CD4-positive, CD25-positive, alpha-beta regulatory T cell (primary cell): Measurements from ENCODE around the gene SORCS2. TPM values are rescaled to one million over a fixed set of nuclear protein-coding genes. Genes with fewer than 3 reads are reported as not detected.

Source experiments
- ATAC-seq, 2 donors: fragments of 150-1000 bp; cut with Tn5 transposase; one replicate each; pipeline ENCODE4 v1.10.0; 2021; ENCODE audit warnings: low read depth in 2 of 2, moderate number of reproducible peaks in 2 of 2, moderate library complexity in 1 of 2
- DNase-seq, 3 donors: peaks; one replicate each; pipeline versions ENCODE4 v3.0.0 to v3.0.0-alpha.2; 2012 to 2022; ENCODE audit warnings: mixed read lengths in 1 of 3
- H3K27ac ChIP-seq: one replicate; pipeline ENCODE4 v1.7.0; 2013; ENCODE audit warnings: mild to moderate bottlenecking, low read length; ENCODE audit not compliant: insufficient read depth, poor library complexity, severe bottlenecking
- H3K27me3 ChIP-seq: one replicate; pipeline ENCODE4 v1.7.0; 2013; ENCODE audit warnings: low read length; ENCODE audit not compliant: control insufficient read depth, insufficient read depth
- H3K36me3 ChIP-seq: one replicate; pipeline ENCODE4 v1.7.0; 2013; ENCODE audit warnings: mild to moderate bottlenecking, low read length, moderate library complexity; ENCODE audit not compliant: control insufficient read depth, insufficient read depth
- H3K4me1 ChIP-seq: 2 replicates; pipeline ENCODE4 v1.7.0; 2013; ENCODE audit warnings: mild to moderate bottlenecking, low read length; ENCODE audit not compliant: insufficient read depth, control insufficient read depth, poor library complexity, severe bottlenecking
- H3K4me3 ChIP-seq: one replicate; pipeline ENCODE4 v1.7.0; 2013; ENCODE audit warnings: low read depth, mild to moderate bottlenecking, low read length, moderate library complexity
- H3K9me3 ChIP-seq, 2 experiments: 1 replicate in 1 of 2; 2 replicates in 1 of 2; pipeline ENCODE4 v1.7.0; 2013; ENCODE audit warnings: low read length in 2 of 2, mild to moderate bottlenecking in 1 of 2, moderate library complexity in 1 of 2; ENCODE audit not compliant: control insufficient read depth in 2 of 2
- H3K27ac Mint-ChIP-seq, 3 donors: one replicate each; pipeline ENCODE4 v1.8.0; 2020 to 2022; ENCODE audit warnings: mild to moderate bottlenecking in 3 of 3, mixed read lengths in 3 of 3, moderate library complexity in 2 of 3
- H3K27me3 Mint-ChIP-seq: one replicate; pipeline ENCODE4 v1.8.0; 2022; ENCODE audit warnings: mild to moderate bottlenecking, mixed read lengths
- H3K36me3 Mint-ChIP-seq: one replicate; pipeline ENCODE4 v1.8.0; 2020; ENCODE audit warnings: mixed read lengths
- H3K4me1 Mint-ChIP-seq, 4 donors: one replicate each; pipeline ENCODE4 v1.8.0; 2020 to 2022; ENCODE audit warnings: mixed read lengths in 4 of 4, mild to moderate bottlenecking in 1 of 4
- H3K4me3 Mint-ChIP-seq, 4 donors: one replicate each; pipeline ENCODE4 v1.8.0; 2020 to 2022; ENCODE audit warnings: mild to moderate bottlenecking in 4 of 4, mixed read lengths in 4 of 4, moderate library complexity in 3 of 4
- H3K9me3 Mint-ChIP-seq, 7 donors: one replicate each; pipeline ENCODE4 v1.8.0; 2020 to 2022; ENCODE audit warnings: mixed read lengths in 7 of 7, mild to moderate bottlenecking in 3 of 7, moderate library complexity in 2 of 7
- polyA plus RNA-seq, 4 donors: library from polyadenylated mRNA; unstranded; fragments of 300-500 nt; fragmentation: Illumina TruSeq; gene quantifications; one replicate each; pipeline ENCODE4 v1.2.3, GENCODE V29; 2021
- total RNA-seq: library from RNA; stranded (reverse); gene quantifications from one replicate; pipeline ENCODE4 v1.2.3, GENCODE V29; 2022

The SORCS2 gene
- total and polyA plus RNA-seq, 5 donors from 2014 or later, result not detected

GRCh38 chr4:7750523-7750922 lies 558.2 kb downstream of the SORCS2 start:
- H3K27me3 Mint-ChIP-seq, result peaks cover 4% of the 10 kb centered on the region
- no peak overlapping the region for H3K27ac Mint-ChIP-seq

GRCh38 chr4:7750972-7751371 lies 558.6 kb downstream of the SORCS2 start:
- ATAC-seq, result no peak
- no peak overlapping the region for H3K27ac Mint-ChIP-seq
- H3K27me3 Mint-ChIP-seq, result peaks cover 4% of the 10 kb centered on the region
- no peaks in the 10 kb centered on the region for H3K36me3 Mint-ChIP-seq
- H3K27me3 ChIP-seq, result no peaks in the 10 kb centered on the region
- H3K4me1 ChIP-seq, result no peaks in the 10 kb centered on the region
- H3K36me3 ChIP-seq, result no peaks in the 10 kb centered on the region
- no peak for DNase-seq
- no peak overlapping the region for H3K4me3 ChIP-seq
- H3K4me3 Mint-ChIP-seq, result no peak overlapping the region
- no peaks in the 10 kb centered on the region for H3K9me3 ChIP-seq
- H3K4me1 Mint-ChIP-seq, result peaks cover 0 to 6% (median 2%) of the 10 kb centered on the region in 4 donors
- peaks cover 0 to 4% (median 0%) of the 10 kb centered on the region in 7 donors for H3K9me3 Mint-ChIP-seq
- no peak overlapping the region for H3K27ac ChIP-seq

More at GRCh38 chr4:7750523-7750922, 558.2 kb downstream of the SORCS2 start:
- H3K36me3 ChIP-seq, result no peaks in the 10 kb centered on the region
- DNase-seq, result no peak
- no peak overlapping the region for H3K4me3 Mint-ChIP-seq
- ATAC-seq, result no peak
- no peaks in the 10 kb centered on the region for H3K4me1 ChIP-seq
- no peaks in the 10 kb centered on the region for H3K27me3 ChIP-seq
- peaks cover 0 to 4% (median 0%) of the 10 kb centered on the region in 7 donors for H3K9me3 Mint-ChIP-seq
- H3K9me3 ChIP-seq, result no peaks in the 10 kb centered on the region
- H3K4me3 ChIP-seq, result no peak overlapping the region
- H3K27ac ChIP-seq, result no peak overlapping the region
- H3K36me3 Mint-ChIP-seq, result no peaks in the 10 kb centered on the region
- H3K4me1 Mint-ChIP-seq, result peaks cover 0 to 6% (median 2%) of the 10 kb centered on the region in 4 donors

DNA sequence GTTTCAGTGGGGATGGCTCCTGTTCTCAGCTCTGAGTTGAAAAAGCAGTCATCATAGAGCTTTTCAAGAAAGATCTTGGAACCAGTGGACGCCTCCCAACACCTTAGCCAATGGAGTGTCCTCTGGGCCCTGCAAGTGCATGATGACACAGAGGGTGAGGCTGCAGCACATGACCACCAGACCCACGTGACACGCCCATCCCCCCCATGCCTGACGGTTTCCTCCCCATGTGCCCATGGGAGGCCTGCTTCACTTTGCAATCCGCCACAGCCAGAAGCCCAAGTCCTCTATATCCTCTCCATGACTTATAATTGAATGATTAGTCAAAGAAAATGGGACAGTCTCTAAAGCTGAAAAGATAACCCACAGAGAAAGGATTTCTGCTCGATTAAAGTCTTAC lies 560.3 kb downstream of the SORCS2 start:
- H3K9me3 Mint-ChIP-seq, result no peaks in the 10 kb centered on the region
- no peaks in the 10 kb centered on the region for H3K9me3 ChIP-seq
- peaks cover 0 to 7% (median 3%) of the 10 kb centered on the region in 4 donors for H3K4me1 Mint-ChIP-seq
- no peaks in the 10 kb centered on the region for H3K36me3 Mint-ChIP-seq
- no peak overlapping the region for H3K4me3 Mint-ChIP-seq
- DNase-seq, result no peak
- H3K4me1 ChIP-seq, result no peaks in the 10 kb centered on the region
- H3K27me3 ChIP-seq, result no peaks in the 10 kb centered on the region
- H3K27me3 Mint-ChIP-seq, result peaks cover 3% of the 10 kb centered on the region
- H3K27ac ChIP-seq, result no peak overlapping the region
- H3K36me3 ChIP-seq, result no peaks in the 10 kb centered on the region
- peak overlapping the region in 1 of 3 donors; percentile 55 for H3K27ac Mint-ChIP-seq
- no peak overlapping the region for H3K4me3 ChIP-seq
- no peak for ATAC-seq

- H3K36me3 Mint-ChIP-seq, result no peaks in the 10 kb centered on the region
- no peaks in the 10 kb centered on the region for H3K27me3 Mint-ChIP-seq
- Histone ChIP-seq H3K36me3 (no peaks in the 10 kb centered on the region), H3K4me3 (no peak overlapping the region), H3K27ac (no peak overlapping the region), H3K9me3 (no peaks in the 10 kb centered on the region), H3K27me3 (no peaks in the 10 kb centered on the region), H3K4me1 (peaks cover under 1% of the 10 kb centered on the region)
- peaks cover 0 to 12% (median 4%) of the 10 kb centered on the region in 4 donors for H3K4me1 Mint-ChIP-seq
- ATAC-seq, result no peak
- no peak for DNase-seq
- H3K27ac Mint-ChIP-seq, result no peak overlapping the region
- H3K9me3 Mint-ChIP-seq, result no peaks in the 10 kb centered on the region
- peak overlapping the region in 1 of 4 donors; percentile 4 for H3K4me3 Mint-ChIP-seq
Measured at GRCh38 chr4:7753271-7753670, 560.9 kb downstream of the SORCS2 start.

DNA sequence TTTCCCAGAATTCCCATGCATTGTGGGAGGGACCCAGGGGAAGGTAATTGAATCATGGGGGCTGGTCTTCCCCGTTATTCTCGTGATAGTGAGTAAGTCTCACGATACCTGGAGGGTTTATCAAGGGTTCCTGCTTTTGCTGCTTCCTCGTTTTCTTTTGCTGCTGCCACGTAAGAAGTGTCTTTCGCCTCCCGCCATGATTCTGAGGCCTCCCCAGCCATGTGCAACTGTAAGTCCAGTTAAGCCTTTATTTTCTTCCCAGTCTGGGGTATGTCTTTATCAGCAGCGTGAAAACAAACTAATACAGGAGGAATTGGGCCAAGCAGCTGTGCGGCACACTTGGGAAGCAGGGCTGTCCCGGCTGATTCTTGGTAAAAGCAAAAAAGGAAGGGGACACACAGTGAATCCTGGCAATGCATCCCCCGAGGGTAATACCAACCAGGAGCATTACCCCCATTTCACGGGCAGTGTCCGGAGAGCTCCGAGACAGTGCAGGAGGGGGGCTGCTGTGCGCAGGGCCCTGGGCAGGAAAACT lies 561.7 kb downstream of the SORCS2 start:
- no peaks in the 10 kb centered on the region for H3K36me3 Mint-ChIP-seq
- H3K36me3 ChIP-seq, result no peaks in the 10 kb centered on the region
- H3K4me3 Mint-ChIP-seq, result no peak overlapping the region
- H3K4me1 ChIP-seq, result peaks cover 5% of the 10 kb centered on the region
- H3K9me3 ChIP-seq, result no peaks in the 10 kb centered on the region
- H3K4me3 ChIP-seq, result no peak overlapping the region
- H3K9me3 Mint-ChIP-seq, result no peaks in the 10 kb centered on the region
- no peak for ATAC-seq
- no peaks in the 10 kb centered on the region for H3K27me3 Mint-ChIP-seq
- H3K4me1 Mint-ChIP-seq, result peaks cover 0 to 17% (median 8%) of the 10 kb centered on the region in 4 donors
- no peak overlapping the region for H3K27ac ChIP-seq
- no peak for DNase-seq
- H3K27ac Mint-ChIP-seq, result no peak overlapping the region
- H3K27me3 ChIP-seq, result no peaks in the 10 kb centered on the region

- Histone ChIP-seq H3K36me3 (no peaks in the 10 kb centered on the region), H3K4me1 (peaks cover 8% of the 10 kb centered on the region), H3K27ac (no peak overlapping the region), H3K4me3 (no peak overlapping the region), H3K9me3 (no peaks in the 10 kb centered on the region), H3K27me3 (no peaks in the 10 kb centered on the region)
- H3K9me3 Mint-ChIP-seq, result no peaks in the 10 kb centered on the region
- peaks cover 3% of the 10 kb centered on the region for H3K36me3 Mint-ChIP-seq
- H3K27me3 Mint-ChIP-seq, result no peaks in the 10 kb centered on the region
- H3K27ac Mint-ChIP-seq, result peak overlapping the region in 1 of 3 donors; percentile 85
- H3K4me1 Mint-ChIP-seq, result peaks cover 5 to 21% (median 12%) of the 10 kb centered on the region in 4 donors
- peak overlapping the region in 1 of 4 donors; percentile 21 for H3K4me3 Mint-ChIP-seq
- ATAC-seq (no peak), DNase-seq (no peak)
Measured at GRCh38 chr4:7754565-7755262, 562.4 kb downstream of the SORCS2 start.

DNA sequence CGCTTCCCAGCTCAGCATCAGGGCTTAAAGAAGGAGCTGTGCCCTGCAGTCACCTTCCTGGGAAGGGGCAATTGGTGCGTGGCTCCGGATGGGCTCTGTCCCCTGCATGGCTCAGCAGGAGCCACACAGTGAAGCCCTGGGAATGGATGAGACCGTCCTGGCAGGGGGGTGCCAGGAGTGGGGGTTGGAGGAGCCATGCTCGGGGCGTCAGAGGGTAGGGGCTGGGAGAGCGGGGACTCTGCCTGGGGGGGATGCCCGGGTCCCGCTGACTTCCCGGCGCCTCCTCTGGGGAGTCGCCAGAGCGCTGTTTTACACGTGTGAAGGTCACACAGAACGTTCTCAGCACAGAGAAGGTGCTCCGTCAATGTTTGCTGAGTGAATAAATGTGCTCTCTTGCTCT lies 563.2 kb downstream of the SORCS2 start:
- peaks cover 3% of the 10 kb centered on the region for H3K36me3 Mint-ChIP-seq
- ATAC-seq (no peak), DNase-seq (no peak)
- H3K27me3 Mint-ChIP-seq, result no peaks in the 10 kb centered on the region
- no peaks in the 10 kb centered on the region for H3K36me3 ChIP-seq
- H3K27me3 ChIP-seq, result no peaks in the 10 kb centered on the region
- H3K9me3 Mint-ChIP-seq, result no peaks in the 10 kb centered on the region
- peaks cover 5 to 26% (median 13%) of the 10 kb centered on the region in 4 donors for H3K4me1 Mint-ChIP-seq
- H3K4me3 Mint-ChIP-seq, result no peak overlapping the region
- H3K4me3 ChIP-seq, result no peak overlapping the region
- no peak overlapping the region for H3K27ac Mint-ChIP-seq
- H3K9me3 ChIP-seq, result no peaks in the 10 kb centered on the region
- H3K27ac ChIP-seq, result no peak overlapping the region
- H3K4me1 ChIP-seq, result peaks cover 17% of the 10 kb centered on the region

- Histone ChIP-seq H3K4me3 (no peak overlapping the region), H3K36me3 (no peaks in the 10 kb centered on the region), H3K27ac (no peak overlapping the region), H3K4me1 (peaks cover 17% of the 10 kb centered on the region), H3K27me3 (no peaks in the 10 kb centered on the region), H3K9me3 (no peaks in the 10 kb centered on the region)
- H3K27me3 Mint-ChIP-seq, result no peaks in the 10 kb centered on the region
- peaks cover 5 to 26% (median 13%) of the 10 kb centered on the region in 4 donors for H3K4me1 Mint-ChIP-seq
- ATAC-seq (no peak), DNase-seq (no peak)
- H3K27ac Mint-ChIP-seq, result no peak overlapping the region
- H3K4me3 Mint-ChIP-seq, result no peak overlapping the region
- H3K9me3 Mint-ChIP-seq, result no peaks in the 10 kb centered on the region
- H3K36me3 Mint-ChIP-seq, result peaks cover 3% of the 10 kb centered on the region
Measured at GRCh38 chr4:7756071-7756470, 563.7 kb downstream of the SORCS2 start.
